Daoy (cell line): ENCODE data around the gene BUB1. TPM values are rescaled to one million over a fixed set of nuclear protein-coding genes. Genes with fewer than 3 reads are reported as not detected.
A peak's percentile ranks its signal among the peaks of the same experiment; 100 is the strongest.
"Not testable (repeated sequence)": the region's sequence is repeated elsewhere in the genome, so short reads cannot be mapped to it uniquely, and the experiment has no call there.

Experiments used
- DNase-seq: peaks from one replicate; pipeline ENCODE4 v3.0.0-alpha.2; 2015; ENCODE audit warnings: low read depth
- total RNA-seq: library from RNA; depleted of rRNA; stranded (reverse); fragments of >200 nt; shearing (Covaris generic); gene quantifications from 2 replicates; pipeline ENCODE4 v1.2.3, GENCODE V29; 2014; rRNA removed

The BUB1 gene
- 122 and 135 TPM in 2 replicates for total RNA-seq

DNA sequence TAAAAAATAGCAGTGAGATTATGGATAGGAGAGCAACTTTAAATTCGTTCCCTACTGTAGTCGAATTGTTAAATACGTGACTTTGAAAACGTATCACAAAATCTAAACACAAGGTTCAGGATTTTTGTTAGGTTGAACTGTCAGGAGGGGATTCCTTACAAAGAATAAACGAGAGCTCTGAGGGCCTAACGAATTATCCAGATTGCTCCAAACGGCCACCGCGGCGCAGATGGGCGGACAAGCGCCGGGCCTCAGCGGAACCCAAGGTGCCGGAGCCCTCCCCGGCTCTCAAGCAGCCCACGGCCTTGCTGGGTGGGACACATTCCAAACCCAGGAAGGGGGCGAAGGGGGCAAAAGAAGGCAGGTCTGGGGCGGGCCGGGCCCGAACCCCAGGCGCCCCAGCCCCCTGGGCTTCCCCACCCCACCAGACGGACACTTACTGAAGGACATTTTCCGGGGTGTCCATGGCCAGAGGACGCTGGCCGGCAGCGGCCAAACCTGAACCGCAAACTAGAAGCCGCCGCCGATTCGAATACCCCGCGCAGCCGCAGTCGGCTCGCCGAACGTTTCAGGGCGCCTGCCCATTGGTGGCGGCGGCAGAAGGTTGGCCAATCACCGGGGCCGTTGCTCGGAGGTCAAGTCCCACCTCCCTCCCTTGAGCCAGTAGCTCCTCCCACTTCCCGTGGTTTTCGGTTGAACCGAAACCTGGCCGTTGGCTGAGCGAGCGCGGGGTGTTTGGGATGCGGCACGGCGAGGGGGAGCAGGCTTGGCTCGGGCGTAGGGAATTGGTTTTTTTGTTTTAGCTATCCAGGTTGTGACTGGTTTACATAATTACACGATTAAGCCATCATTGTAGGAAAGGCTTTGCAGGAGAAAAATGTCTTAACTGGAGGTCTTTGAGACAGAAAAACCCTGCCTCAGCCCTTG is at the start of gene BUB1:
Gene BUB1 (minus strand): TSS at position 534 of the 927 bp plus-strand sequence. CDS start 68 bp downstream, at position 466.
- DNase-seq: peak; percentile 98

DNA sequence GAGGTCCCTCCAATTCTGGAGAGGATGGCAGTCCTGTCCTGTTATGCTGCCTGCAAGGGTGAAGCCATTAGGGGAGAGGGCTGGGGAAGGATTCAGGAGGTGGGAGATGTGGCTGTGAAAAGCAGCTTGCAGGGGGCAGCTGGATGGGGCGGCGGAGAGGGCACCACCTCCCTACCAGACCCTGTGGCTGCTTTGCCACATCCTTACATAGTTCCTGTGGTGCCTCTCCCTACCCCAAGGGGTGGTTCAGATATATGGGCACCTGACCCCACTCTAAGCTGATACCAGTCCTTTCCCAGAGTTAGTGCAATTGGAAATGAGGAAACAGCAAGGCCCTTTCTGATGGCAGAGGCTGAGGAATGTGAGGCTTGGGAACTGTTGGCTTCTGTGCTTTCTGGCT is 48.4 kb upstream of the BUB1 start:
- DNase-seq: no peak

DNA sequence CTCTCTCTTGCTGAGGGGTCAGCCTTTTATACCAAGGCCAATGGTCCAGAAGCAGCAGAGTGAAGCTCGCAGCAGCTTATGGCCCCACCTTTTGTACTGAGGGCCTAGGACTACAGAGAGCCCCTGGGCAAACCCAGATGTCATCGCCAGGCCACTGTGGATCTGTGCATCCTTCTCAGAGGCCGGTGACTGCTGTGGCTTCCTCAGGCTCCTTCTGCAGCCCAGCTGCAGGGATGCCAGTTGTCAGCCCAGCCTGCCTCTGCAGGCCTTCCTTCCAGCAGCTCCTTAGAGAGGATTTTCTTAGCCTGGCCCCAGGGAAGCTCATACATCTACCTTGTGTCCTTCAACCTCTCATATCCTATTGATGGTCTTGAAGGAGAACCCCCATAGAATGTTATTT is 48.0 kb upstream of the BUB1 start:
- no peak for DNase-seq

DNA sequence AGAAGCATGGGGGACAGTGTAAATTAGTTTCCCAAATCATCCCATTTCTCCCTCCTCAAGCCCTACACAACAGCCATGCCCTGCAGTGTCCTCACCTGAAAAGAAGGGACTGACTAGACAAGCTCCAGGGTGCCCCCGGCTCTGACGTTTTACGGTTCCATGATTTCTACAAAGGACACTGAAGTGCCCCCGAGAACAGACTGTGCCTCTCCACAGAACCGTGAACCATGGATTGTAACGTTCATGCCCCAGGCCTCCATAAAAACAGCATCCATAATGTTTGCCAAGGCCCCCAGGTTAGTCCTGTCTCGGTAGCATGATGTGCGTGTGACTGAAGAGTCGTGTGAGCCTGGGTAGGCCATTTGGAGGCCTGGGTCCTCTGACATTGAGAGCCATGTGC is 47.5 kb upstream of the BUB1 start:
- DNase-seq: no peak

DNA sequence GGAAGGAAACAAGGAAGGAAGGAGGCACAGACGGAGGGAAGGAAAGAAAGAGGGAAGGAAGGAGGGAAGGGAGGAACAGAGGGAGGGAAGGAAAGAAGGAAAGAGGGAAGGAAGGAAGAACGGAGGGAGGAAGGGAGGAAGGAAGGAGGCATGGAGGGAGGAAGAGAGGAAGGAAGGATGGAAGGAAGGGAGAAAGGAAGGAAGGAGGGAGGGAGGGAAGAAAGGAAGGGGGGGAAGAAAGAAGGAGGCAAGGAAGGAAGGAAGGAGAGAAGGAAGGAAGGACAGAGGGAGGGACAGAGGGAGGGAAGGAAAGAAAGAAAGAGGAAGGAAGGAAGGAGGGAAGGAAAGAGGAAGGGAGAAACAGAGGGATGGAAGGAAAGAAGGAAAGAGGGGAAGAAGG is 47.0 kb upstream of the BUB1 start:
- DNase-seq: no peak

DNA sequence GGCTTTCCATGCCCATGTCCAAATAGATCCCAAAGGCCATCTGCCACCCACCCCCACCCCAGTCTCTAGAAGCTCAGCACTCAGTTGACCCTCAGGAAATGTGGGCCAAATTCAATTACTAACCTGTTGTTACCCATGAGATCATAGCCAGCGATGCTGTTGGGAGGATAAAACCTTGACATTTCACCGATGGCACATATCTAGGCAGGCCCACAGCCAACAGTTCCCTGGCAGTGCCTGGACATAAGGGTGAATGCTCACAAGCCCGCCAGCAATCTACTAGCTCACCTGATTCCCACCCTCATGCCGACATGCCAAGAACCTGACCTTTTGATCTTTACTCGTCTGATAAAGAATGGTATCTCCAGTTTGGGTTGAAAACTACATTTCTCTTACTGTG is 42.7 kb upstream of the BUB1 start:
- no peak for DNase-seq

DNA sequence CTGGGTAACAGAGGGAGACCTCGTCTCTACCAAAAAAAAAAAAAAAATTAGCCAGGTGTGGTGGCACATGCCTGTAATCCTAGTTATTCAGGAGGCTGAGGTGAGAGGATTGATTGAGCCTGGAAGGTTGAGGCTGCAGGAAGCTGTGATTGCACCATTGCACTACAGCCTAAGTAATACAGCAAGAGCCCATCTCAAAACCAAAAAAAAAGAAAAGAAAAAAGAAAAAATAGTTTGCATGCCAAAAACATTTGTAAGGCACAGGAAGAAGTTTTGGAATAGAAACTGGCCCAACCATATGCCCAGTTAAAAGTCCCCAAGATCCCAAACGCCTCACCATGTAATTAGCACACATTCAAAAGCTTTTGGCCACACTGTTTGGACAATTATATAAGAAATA is 41.1 kb upstream of the BUB1 start:
- DNase-seq: no peak

DNA sequence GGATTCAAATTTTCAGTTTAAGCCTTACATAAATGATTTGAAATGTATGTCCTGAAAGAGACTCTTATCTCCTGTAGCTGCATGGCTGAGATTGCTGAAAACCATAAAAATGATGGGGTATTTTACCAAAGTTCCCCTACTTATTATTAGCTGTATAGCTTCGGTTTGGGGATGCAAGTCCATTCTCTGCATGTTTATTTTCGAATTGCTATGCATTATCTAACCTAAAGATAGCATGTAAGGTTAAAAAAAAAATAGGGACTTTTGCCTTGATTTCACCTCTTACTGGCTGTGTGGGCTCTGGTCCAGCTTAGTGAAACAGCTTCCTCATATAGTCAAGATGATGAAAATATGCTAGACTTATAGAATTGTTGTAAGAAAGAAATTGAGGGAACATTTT is 40.5 kb upstream of the BUB1 start:
- DNase-seq: no peak

DNA sequence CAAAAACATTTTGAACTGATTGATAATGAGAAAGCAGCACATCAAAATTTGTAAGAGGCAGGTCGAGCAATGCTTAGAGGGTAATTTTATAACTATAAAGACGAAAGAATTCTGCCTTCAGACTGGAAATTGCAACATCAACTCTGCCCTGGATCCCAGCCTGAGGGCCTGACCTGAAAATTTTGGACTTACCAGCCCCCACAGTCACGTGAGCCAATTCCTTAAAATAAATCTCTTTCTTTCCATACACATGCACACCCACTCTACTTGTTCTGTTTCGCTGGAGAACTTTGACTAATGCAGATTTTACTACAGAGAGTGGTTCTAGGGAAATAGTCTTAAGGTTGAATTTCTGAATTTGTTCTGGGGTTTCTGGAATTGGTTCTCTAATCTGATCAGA is 39.9 kb upstream of the BUB1 start:
- DNase-seq: no peak

DNA sequence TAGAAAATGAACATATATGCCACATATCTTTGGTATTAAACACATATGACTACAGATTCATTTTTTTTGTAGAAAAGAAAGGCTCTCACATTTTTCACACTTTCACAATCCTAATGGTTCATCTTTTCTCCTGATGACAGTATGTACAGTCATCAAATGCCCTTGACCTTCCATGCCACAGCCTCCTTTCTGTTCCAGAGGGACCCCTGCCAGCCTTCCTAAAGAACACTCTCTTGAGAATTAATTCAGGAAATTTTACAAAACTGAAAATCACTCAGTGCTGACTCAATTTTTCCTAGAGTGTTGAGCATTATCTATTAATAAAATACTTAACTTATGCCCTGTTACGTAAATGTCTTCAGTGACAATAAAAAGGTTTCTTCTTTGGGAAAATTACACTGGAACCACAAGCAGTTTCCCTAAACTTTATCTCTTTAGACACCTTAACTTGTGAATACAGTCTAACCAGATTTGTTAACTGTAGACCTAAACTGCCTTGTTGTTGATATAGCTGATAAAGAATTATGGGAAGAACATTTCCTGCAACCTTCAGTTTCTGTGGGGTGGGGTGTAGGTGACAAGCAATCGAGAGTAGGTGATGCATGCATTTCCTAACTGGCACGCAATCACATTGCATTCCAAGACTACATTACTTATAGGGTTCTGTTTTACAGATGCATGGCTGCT is 39.2 kb upstream of the BUB1 start:
- DNase-seq: no peak

DNA sequence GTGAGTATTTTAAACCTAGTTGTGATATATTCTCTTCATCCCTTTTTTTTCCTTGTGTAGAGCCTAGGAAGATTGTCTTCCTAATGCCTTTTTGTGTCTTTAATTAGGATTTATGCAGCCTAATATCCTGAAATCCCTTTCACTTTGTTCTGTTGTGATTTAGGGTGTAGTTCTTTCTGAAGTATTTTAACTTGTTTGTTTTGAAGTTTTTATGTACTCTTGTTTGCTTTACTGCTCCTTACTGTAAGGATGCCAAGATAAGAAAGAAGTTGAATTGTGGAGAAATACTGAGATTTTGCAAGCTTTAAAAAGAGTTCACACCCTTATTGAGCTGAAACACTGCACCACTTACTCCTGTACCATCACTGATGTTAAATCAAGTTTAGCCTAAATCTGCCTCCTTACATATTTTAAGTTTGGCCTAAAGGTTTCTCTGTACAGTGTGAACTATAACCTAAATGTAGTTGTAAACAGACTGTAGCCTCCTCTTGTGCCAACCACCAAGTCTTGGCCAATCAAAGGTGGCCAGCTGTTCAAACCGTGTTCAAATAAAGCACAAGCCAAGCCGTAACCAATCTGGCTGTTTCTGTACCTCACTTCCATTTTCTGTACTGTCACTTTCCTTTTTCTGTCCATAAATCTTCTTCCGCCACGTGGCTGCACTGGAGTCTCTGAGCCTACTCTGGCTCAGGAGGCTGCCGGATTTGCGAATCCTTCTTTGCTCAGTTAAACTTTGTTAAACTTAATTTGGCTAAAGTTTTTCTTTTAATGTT is 36.8 kb upstream of the BUB1 start:
- no peak for DNase-seq

DNA sequence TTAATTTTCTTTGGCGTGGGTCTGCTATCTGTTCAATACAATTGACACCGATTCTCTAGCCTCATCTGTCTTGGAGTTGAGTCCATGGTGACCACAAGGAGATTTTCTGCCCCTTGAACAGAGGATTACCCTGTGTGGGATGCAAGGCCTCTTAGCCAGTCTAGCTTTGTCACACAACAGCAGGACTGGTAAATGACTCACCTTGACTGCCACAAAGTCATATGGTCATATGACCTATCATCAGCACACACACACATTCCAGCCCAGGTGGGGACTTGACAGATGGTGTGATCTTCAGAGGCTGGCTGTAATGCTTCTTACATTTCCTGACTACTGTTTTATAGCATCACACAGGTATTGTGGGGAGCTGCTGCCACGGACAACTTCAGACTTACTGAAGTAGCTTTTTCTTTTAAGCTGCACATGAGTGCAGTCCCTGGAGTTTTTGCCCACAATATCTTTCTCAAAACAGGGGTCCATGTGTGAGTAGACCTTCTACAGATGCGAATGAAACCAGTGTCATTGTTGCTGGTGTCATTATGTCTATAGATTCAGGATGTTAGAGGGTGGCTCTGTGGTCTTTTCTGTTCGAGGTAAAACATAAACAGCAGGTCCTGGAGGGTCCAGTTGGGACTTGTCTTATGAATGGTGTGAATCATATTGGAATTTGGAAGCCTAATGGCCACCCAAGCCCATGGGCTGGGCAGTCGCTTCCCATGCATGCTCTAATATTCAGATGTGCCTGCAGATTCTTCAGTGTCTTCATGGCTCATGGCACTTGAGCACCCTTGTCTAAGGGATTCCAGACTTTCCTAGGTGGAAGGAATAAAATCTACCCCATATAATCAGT is 35.9 kb upstream of the BUB1 start:
- no peak for DNase-seq

DNA sequence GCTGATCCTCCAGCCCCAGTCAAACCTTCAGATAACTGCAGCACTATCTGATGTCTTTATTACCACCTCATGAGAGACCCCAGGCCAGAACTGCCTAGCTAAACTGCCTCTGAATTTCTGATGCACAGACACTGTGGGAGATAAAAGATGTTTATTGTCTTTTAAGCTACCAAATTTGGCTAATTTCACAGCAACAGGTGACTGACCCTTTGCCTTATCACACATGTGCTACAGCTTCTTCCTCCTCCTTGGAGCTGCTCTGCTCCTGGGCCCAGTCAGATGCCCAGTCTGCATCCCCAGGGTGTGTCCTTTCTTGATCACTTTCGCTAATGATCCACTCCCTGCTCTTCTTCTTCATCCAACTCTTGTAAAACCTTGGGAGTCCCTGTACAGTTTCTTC is 34.9 kb upstream of the BUB1 start:
- DNase-seq: no peak

DNA sequence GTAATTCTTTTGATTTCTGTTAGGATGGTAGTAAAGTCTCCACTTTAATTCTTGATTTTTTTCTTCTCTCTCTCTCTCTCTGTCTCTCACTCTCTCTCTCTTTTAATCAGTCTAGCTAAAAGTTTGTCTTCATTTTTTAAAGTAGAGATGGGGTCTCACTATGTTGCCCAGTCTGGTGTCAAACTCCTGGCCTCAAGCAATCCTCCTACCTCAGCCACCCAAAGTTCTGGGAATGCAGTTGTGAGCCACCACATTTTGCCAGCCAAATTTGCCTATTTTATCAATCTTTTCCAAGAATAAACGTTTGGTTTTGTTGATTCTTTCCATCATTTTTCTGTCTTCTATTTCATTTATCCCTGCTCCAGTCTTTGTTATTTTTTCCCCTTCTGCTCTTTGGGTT is 30.6 kb upstream of the BUB1 start:
- no peak for DNase-seq

DNA sequence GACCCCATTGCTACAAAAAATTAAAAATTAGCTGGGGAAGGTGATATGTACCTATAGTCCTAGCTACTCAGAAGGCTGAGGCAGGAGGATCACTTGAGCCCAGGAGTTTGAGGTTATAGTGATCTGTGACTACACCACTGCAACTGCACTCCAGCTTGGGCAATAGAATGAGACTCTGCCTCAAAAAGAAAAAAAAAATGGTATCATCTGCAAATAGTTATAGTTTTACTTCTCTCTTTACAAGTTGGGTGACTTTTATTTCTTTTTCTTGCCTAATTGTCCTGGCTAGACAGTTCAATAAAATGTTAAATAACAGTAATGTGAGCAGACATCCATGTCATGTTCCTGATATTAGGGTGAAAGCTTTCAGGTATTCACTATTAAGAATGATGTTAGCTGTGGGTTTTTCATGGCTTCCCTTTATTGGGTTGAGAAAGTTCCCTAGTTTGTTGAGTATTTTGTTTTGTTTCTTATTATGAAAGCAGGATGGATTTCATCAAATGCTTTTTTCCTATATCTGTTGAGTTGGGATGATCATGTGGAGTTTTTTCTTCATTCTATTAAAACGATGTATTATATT is 29.6 kb upstream of the BUB1 start:
- no peak for DNase-seq

DNA sequence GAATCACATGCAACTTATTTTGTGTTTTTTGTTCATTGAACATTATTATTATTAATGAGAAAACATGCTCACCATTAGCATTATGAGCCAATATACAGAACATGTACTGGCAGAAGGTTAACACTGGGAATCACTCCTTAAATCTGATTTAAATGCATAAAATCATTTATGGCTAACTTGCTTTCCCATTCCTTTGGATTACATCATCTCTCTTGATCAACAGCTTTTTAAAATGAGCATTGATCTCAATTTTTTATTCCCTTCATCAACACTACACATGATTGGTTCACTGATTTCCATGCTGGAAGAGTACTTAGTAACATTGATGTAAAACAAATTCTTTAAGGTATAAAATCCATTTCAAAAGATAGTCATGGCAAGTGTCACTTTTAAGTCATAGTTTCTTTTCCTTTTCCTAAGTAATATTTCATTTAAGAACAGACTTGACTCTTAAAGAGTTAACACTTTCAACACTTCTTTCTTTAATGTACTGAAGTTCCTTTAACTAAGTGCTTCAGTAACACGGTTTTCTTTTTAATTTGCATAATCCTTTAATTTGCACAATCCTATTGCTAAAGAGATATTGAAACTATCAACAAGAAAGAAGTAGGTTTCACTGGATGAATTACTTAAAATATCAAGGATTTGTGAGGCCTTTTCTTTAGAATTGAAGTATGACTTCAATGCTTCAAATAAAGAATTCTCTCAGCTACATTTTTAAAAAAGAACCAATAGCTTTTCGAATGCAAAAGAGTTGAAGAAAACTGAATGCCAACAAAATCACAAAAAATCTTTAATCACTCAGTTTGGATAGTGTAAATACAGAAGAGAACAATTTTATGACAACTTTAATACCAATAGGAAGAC is 24.9 kb upstream of the BUB1 start:
- no peak for DNase-seq

DNA sequence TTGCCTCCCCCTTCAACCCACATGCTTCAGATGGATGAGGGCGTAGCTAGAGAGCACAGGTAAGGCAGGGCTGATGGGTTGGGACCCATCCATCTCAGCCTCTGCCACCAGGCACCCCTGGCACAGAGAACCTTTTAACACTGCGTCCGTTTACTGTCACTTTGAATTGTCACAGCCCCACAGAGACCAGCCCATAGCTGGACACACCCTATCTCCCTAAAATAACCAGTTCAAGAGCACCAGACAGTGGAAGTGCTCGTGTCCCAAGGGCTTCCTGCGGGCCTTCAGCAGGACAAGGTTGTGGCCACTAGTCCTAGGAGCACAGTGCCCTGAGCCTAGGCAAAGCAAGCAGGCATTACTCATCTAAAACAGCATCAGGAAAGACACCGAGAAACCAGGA is 20.4 kb upstream of the BUB1 start:
- not testable (repeated sequence) for DNase-seq

DNA sequence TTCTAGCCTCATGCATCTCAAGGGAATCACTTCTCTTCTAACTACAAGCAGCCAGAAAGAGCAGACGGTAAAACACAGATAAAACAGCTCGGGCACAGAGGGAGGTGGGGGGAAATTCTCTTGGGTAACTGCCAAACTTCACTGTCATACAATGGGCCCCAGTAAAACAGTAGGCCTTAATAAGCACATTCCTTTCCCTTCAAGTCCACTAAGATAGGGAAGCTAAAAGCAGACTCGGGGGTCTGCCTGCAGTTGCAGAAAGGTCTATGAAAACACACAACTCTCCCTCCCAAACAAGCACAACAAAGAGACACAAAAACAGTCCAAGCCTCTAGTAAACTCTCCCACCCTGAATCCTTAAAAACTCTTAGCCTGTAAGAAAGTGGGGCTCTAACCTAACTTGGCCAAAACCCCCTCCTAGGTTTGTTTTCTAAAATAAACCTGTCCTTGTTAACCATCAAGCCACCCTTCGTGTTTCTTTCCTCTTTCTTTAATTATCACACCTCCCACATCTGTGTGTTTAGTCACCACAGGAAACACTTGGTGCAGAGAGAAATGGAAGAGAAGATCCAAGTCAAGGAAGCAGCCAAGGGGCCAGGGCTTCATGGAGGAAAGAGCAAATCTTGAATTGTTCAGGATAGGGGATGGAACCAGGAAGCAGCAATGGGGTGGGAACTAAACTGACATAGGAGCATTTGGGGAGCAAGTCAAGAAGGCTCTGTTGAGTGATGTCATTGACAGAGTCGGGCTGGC is 17.5 kb upstream of the BUB1 start:
- DNase-seq: not testable (repeated sequence)

DNA sequence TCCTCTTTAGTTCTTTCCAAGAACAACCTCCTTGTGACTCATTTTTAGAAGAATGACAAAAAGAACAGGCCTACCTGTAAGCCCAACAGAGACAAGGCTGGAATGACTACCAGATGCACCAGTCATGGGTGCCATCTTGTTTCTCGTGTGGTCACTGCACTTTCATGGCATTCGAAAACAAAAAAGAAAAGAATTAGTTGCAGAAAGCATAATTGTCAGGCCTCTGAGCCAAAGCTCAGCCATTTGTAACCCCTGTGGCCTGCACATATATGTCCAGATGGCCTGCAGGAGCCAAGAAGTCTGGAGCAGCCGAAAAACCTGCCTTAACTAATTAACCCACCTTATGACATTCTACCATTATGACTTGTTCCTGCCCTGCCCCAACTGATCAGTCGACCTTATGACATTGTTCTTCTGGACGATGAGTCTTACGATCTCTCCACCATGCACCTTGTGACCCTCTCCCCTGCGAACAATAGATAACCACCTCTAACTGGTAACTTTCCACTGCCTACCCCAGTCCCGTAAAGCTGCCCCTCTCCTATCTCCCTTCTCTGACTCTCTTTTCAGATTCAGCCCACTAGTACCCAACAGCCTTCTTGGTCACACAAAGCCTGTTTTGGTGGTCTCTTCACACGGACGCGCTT is 13.9 kb upstream of the BUB1 start:
- DNase-seq: no peak
